NCI-H345 treated with DMSO at 0.1 percent for 48 hours (cell line): ENCODE measurements around the gene KBTBD12.
"Not testable (repeated sequence)": the region's sequence is repeated elsewhere in the genome, so short reads cannot be mapped to it uniquely, and the experiment has no call there.

Experiments
- DNase-seq: peaks from one replicate; lab custom pipeline; 2025; ENCODE audit not compliant: unreplicated experiment; lab: John Stamatoyannopoulos, UW

KBTBD12 gene

DNA sequence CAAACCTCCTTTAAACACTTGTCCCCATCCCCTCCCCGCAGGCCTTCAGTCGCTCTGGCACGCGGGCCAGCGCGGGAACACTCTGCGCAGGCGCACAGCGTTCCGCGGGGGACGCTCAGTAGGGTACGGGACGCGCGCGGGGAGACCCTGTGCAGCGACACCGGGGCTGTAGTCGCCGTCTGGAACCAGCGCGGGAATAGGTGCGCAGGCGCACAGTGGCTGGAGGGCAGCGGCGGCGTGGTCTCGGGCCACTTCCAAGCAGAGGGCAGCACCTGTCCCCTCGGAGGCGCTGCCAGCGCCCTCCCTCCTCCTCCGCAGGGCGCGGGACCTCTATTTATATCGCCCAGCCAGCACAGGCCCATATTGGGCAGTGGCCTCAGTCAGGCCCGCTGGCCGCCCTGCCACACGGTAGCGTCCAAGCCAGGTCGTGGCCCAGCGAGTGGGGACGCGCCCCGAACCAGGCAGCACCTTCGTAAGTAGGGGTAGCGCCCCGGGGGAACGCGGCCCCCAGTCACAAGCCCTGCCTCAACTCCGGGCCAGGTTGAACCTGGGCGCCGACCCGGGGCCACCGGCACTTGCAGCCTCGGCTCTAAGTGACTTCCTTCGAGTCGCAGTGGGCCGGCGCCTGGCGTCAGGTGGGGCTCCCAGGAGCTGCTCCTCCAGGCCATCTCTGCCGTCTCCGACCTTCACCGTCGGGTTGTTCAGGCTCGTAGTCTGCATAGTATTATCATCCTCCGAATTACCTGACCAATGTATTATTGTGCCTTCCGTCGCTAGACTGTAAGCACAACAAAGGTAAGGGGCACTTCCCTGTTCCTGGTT lies at the start of gene KBTBD12:
TSS of gene KBTBD12 (plus strand) at position 118 of the 822 bp plus-strand sequence. CDS start 7,830 bp downstream, outside the sequence.
- no peak for DNase-seq

- no peak for DNase-seq
These were observed 49.1 kb upstream of the KBTBD12 start for GRCh38 chr3:127865941-127866340.

DNA sequence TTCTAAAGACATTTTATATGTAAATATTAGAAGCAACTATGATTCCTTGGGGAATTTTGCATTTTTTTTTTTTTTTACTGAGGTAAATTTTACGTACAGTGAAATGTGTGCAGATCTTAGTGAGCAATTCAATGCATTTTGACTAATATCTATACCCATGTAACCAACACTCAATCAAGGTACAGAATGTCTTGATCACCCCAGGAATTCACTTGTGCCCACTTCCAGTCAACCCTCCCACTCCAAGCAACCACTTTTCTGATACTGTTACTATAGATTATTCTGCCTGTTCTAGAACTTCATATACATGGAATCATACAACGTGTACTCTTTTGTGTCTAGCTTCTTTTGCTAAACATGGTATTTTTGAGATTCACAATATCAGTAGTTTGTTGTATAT lies 47.6 kb upstream of the KBTBD12 start:
- DNase-seq, result no peak

- DNase-seq, result no peak
These were observed 47.0 kb upstream of the KBTBD12 start for GRCh38 chr3:127867986-127868385.

DNA sequence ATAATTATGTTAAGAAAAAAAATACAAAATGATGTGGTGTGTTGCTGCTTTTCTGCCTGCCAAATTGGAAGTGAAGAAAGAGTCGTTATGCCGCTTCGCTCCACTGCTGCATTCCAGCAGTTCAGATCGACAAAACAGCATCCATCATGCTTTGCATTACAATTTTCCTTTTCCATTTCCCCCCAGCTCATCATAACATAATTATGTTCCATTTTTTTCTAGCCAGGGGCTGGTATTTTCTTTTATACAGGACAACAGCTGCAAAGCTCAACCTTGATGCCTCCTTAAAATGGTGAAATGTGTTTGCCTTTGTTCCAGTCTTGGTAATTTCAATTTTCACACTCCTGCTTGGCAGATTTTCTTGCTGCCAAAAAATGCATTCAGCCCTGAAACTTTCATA lies 44.9 kb upstream of the KBTBD12 start:
- DNase-seq, result no peak

DNA sequence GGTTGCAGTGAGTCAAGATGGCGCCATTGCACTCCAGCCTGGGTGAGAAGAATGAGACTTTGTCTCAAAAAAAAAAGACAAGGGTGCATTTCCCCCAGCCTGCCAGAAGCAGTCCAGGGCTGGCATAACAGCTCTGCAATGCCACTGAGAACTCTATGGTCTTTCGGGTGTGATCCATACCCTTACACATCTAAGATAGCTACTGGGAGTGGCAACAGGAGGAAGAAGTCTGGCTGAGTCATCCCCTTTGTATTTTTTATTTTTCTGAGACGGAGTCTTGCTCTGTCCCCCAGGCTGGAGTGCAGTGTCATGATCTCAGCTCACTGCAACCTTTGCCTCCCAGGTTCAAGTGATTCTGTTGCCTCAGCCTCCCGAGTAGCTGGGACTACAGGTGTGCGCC lies 40.9 kb upstream of the KBTBD12 start:
- DNase-seq, result not testable (repeated sequence)

GRCh38 chr3:127881586-127881985 lies 33.4 kb upstream of the KBTBD12 start:
- DNase-seq, result no peak

DNA sequence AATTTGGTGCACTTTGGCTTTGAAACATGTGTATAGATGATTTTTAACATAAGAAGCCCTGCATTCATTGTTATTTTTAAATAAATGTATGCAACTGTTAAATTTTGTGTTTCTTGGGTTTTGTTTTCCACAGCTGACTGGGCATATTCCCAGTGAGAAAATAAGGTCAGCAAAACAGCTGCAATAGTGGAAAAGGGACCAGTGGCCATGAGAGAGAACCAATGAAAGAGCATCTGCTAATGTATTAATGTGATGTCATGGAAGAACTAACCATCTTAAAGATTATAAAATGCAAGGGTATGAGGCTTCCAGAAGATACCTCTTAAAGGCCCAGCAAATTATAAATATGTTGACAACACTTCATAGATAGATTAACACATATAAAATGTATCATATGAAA lies 31.0 kb upstream of the KBTBD12 start:
- DNase-seq, result no peak

GRCh38 chr3:127886231-127886955 lies 28.6 kb upstream of the KBTBD12 start:
- no peak for DNase-seq

- no peak for DNase-seq
These were observed 28.1 kb upstream of the KBTBD12 start for GRCh38 chr3:127886956-127887231.

- DNase-seq, result no peak
These were observed 27.7 kb upstream of the KBTBD12 start for GRCh38 chr3:127887321-127887720.

- DNase-seq, result no peak
These were observed 26.9 kb upstream of the KBTBD12 start for GRCh38 chr3:127888156-127888555.

DNA sequence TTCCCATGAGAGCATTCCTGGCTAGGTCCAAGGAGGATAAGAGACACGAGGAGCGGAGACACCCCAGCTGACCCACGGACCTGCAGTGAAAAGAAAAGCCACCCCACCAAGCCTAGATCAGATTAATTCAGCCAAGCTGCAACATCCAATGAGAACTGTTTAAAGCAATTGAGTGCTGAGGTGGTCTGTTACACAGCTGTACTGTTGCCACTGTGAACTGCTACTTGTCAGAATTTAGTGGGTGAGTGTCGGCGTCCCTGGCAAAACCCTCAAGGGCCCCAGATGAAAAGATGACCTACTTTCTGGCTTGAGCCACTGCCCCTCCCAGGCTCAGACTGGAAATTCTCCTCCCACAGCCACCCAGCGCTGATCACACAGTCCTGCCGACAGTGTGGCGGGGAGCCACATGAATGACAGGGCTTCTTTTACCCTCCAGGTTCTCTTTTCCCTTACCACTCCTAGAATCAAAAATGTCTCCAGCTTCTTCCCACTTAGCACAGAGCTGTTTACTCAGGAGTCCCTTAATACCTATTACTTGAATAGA lies 26.4 kb upstream of the KBTBD12 start:
- no peak for DNase-seq

DNA sequence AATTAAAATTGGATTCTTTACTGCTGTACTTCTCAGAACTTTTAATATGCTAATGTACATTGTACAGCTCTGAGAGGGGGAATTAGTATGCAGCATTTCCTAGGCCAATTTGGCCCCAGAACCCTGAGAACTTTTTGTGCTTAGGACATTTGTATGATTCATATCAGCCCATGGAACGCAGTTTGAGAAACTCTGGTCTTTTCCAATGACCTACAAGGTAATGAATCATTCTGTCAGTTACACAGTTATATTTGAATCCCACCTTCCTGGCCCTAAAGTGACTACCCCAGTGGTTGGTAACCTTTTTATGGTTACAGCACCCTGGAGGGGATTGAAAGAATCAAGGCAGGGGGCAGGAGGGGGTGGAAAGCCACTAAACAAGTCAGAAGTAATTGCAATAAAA lies 25.6 kb upstream of the KBTBD12 start:
- no peak for DNase-seq

- no peak for DNase-seq
These were observed 24.9 kb upstream of the KBTBD12 start for GRCh38 chr3:127889976-127890650.

GRCh38 chr3:127890651-127891290 lies 24.3 kb upstream of the KBTBD12 start:
- DNase-seq, result not testable (repeated sequence)

- no peak for DNase-seq
These were observed 20.6 kb upstream of the KBTBD12 start for GRCh38 chr3:127894481-127894880.

GRCh38 chr3:127899200-127899599 lies 15.8 kb upstream of the KBTBD12 start:
- DNase-seq, result no peak

- DNase-seq, result no peak
These were observed 15.3 kb upstream of the KBTBD12 start for GRCh38 chr3:127899766-127900165.

DNA sequence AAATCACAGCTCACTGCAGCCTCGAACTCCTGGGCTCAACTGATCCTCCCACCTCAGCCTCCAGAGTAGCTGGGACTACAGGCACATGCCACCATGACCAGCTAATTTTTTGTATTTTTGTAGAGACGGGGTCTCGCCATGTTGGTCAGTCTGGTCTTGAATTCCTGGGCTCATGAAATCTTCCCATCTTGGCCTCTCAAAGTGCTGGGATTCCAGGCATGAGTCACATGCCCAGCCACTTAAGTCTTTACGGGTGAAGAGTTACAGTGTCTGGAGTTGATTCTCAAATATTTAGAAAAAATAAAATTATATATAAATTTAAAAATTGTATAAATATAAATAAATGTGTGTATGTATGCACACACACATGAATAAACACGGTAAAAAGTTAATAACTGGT lies 14.5 kb upstream of the KBTBD12 start:
- no peak for DNase-seq

DNA sequence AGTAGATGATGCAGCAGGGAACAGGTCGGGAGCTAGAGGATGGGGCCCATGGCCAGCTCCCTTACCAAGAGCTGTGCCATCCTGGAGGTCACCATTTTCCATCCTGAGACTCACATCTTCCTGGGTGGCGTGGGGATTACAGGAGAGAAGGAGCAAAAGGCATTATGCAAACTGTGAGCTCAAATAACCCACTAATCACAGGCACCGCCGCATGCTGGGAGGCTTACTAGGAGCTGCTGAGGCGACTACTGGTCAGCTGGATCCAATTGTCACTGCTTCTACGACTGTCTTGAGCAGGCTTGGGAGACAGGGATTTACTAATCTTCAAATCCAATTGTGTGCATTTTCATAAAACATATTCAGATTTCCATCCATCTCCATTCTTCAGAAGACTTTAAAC lies 12.5 kb upstream of the KBTBD12 start:
- no peak for DNase-seq
